CD4-positive, alpha-beta T cell treated with Interleukin-17A for 1 hour (primary cell): ENCODE measurements around the gene ADAMTS2.

Source experiments
- DNase-seq: peaks from one replicate; pipeline ENCODE4 v3.0.0-alpha.2; 2020

Gene ADAMTS2

GRCh38 chr5:179244044-179244443, 101.2 kb downstream of the ADAMTS2 start:
- no peak for DNase-seq

- no peak for DNase-seq
Measured at GRCh38 chr5:179243333-179243732, 101.9 kb downstream of the ADAMTS2 start.

- no peak for DNase-seq
Measured at GRCh38 chr5:179242676-179243075, 102.6 kb downstream of the ADAMTS2 start.

GRCh38 chr5:179241764-179242370, 103.4 kb downstream of the ADAMTS2 start:
- no peak for DNase-seq

GRCh38 chr5:179241175-179241574, 104.1 kb downstream of the ADAMTS2 start:
- DNase-seq: no peak

GRCh38 chr5:179240561-179240960, 104.7 kb downstream of the ADAMTS2 start:
- no peak for DNase-seq

- DNase-seq: no peak
Measured at GRCh38 chr5:179239256-179240135, 105.8 kb downstream of the ADAMTS2 start.

GRCh38 chr5:179238628-179238970, 106.7 kb downstream of the ADAMTS2 start:
- DNase-seq: no peak

- no peak for DNase-seq
Measured at GRCh38 chr5:179237770-179238627, 107.3 kb downstream of the ADAMTS2 start.

- no peak for DNase-seq
Measured at GRCh38 chr5:179235416-179236400, 109.6 kb downstream of the ADAMTS2 start.

- DNase-seq: no peak
Measured at GRCh38 chr5:179234563-179235135, 110.6 kb downstream of the ADAMTS2 start.

GRCh38 chr5:179233909-179234562, 111.2 kb downstream of the ADAMTS2 start:
- no peak for DNase-seq

- no peak for DNase-seq
Measured at GRCh38 chr5:179232091-179232735, 113.0 kb downstream of the ADAMTS2 start.

GRCh38 chr5:179231309-179231708, 114.0 kb downstream of the ADAMTS2 start:
- no peak for DNase-seq

- no peak for DNase-seq
Measured at GRCh38 chr5:179230061-179230461, 115.2 kb downstream of the ADAMTS2 start.

- DNase-seq: no peak
Measured at GRCh38 chr5:179229331-179229831, 115.9 kb downstream of the ADAMTS2 start.

- no peak for DNase-seq
Measured at GRCh38 chr5:179228341-179229121, 116.7 kb downstream of the ADAMTS2 start.

GRCh38 chr5:179227580-179228311, 117.5 kb downstream of the ADAMTS2 start:
- DNase-seq: no peak

GRCh38 chr5:179227229-179227579, 118.1 kb downstream of the ADAMTS2 start:
- DNase-seq: no peak
